Measurements from ENCODE around the gene PTH2R.
"Not testable (repeated sequence)": the region's sequence is repeated elsewhere in the genome, so short reads cannot be mapped to it uniquely, and the experiment has no call there.

Gene PTH2R

DNA sequence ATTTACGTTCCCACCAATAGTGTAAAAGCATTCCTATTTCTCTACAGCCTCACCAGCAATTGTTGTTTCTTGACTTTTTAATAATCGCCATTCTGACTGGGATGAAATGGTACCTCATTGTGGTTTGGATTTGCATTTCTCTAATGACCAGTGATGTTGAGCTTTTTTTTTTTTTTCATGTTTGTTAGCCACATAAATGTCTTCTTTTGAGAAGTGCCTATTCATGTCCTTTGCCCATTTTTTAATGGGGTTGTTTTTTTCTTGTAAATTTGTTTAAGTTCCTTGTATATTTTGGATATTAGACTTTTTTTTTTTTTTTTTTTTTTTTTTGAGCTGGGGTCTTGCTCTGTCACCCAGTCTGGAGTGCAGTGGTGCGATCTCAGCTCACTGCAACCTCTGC is 98.8 kb downstream of the PTH2R start:
- no CpG with 5 or more reads among the region's 3 CpGs for WGBS (ENCODE audit: extremely low coverage, insufficient coverage, low lambda C conversion rate)
- H2BK15ac ChIP-seq (replicated peaks; ENCODE audit: low read depth): not testable (repeated sequence)

DNA sequence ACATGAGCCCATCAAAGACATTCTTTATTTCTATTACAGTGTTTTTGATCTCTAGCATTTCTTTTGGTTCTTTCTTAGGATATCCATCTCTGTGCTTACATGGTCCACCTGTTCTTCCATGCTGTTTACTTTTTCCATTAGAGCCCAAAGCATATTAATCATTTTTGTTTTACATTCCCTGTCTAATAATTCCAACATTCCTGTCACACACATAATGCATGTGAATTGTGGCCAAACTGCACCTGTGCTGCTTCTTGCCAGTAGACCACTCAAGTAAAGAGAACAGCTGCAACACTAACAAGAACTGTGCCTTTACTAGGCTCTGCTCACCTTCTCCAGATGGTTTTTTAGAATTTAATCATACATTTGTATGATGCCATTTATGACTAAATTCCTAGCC is 103.0 kb downstream of the PTH2R start:
- no peak overlapping the region for H3K23ac ChIP-seq (ENCODE audit: low read length)
- H3K4me2 ChIP-seq (ENCODE audit: low read length): no peak overlapping the region
- no peak overlapping the region for H2BK15ac ChIP-seq (replicated peaks; ENCODE audit: low read depth)
- H3K18ac ChIP-seq (ENCODE audit: low read length): no peak overlapping the region
- H3K79me2 ChIP-seq (ENCODE audit: control insufficient read depth, insufficient read depth, low read length): no peaks in the 10 kb centered on the region
- no peak overlapping the region for H3K9ac ChIP-seq (ENCODE audit: low read length)
- H3K4me3 ChIP-seq (ENCODE audit: low read length): no peak overlapping the region
- no peak for DNase-seq
- no peaks in the 10 kb centered on the region for H3K36me3 ChIP-seq (ENCODE audit: control insufficient read depth, insufficient read depth, low read length)
- no peak overlapping the region for H4K5ac ChIP-seq (ENCODE audit: low read length)
- H3K27ac ChIP-seq (ENCODE audit: low read depth, low read length): no peak overlapping the region
- H3K27me3 ChIP-seq (ENCODE audit: insufficient read depth, low read length, poor library complexity): no peaks in the 10 kb centered on the region
- H3K79me1 ChIP-seq (ENCODE audit: low read length): no peaks in the 10 kb centered on the region
- H2BK120ac ChIP-seq (ENCODE audit: low read depth, low read length): no peak overlapping the region
- no peaks in the 10 kb centered on the region for H3K4me1 ChIP-seq (ENCODE audit: control insufficient read depth, low read depth, low read length)
- no peak overlapping the region for H3K4ac ChIP-seq (ENCODE audit: low read depth, low read length)
- no peak overlapping the region for H4K8ac ChIP-seq (ENCODE audit: low read depth, low read length)
- no peak overlapping the region for H2BK5ac ChIP-seq (ENCODE audit: low read length)
- H2AK5ac ChIP-seq (ENCODE audit: low read length): no peak overlapping the region
- H3K56ac ChIP-seq (ENCODE audit: low read length): no peak overlapping the region

More for the DNA sequence above, 98.8 kb downstream of the PTH2R start:
- not testable (repeated sequence) for H3K9ac ChIP-seq (ENCODE audit: low read length); H3K56ac ChIP-seq (ENCODE audit: low read length); DNase-seq; H2BK120ac ChIP-seq (ENCODE audit: low read depth, low read length); H4K8ac ChIP-seq (ENCODE audit: low read depth, low read length); H3K79me1 ChIP-seq (ENCODE audit: low read length); H3K4me2 ChIP-seq (ENCODE audit: low read length); H3K27ac ChIP-seq (ENCODE audit: low read depth, low read length); H2AK5ac ChIP-seq (ENCODE audit: low read length); H3K4me1 ChIP-seq (ENCODE audit: control insufficient read depth, low read depth, low read length); H3K4me3 ChIP-seq (ENCODE audit: low read length); H4K5ac ChIP-seq (ENCODE audit: low read length); H3K79me2 ChIP-seq (ENCODE audit: control insufficient read depth, insufficient read depth, low read length); H3K27me3 ChIP-seq (ENCODE audit: insufficient read depth, low read length, poor library complexity); H3K23ac ChIP-seq (ENCODE audit: low read length); H3K18ac ChIP-seq (ENCODE audit: low read length); H3K4ac ChIP-seq (ENCODE audit: low read depth, low read length); H3K36me3 ChIP-seq (ENCODE audit: control insufficient read depth, insufficient read depth, low read length); H2BK5ac ChIP-seq (ENCODE audit: low read length)

DNA sequence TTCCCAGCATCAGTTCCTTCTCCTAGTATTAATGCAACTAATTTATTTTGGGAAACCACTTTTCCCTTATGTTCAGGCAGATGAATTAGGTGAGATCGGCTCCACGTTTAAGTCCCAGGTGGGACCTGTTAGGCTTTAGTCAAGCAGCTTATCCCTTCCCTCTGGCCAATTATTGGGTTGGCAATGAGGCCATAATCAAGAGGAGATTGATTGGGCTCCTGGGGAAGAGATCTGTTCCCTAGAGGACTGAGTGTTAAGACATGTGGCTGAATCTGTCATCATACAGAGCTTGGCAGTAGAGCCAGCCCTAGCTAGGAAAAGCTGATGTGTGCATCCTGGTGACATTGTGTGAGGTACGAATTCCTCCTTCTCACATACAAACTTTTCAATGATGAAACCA is 104.4 kb downstream of the PTH2R start:
- no peak for DNase-seq
- Histone ChIP-seq H3K79me2 (ENCODE audit: control insufficient read depth, insufficient read depth, low read length) (no peaks in the 10 kb centered on the region), H3K4me3 (ENCODE audit: low read length) (no peak overlapping the region), H3K9ac (ENCODE audit: low read length) (no peak overlapping the region), H2BK120ac (ENCODE audit: low read depth, low read length) (no peak overlapping the region), H3K79me1 (ENCODE audit: low read length) (no peaks in the 10 kb centered on the region), H3K4me1 (ENCODE audit: control insufficient read depth, low read depth, low read length) (no peaks in the 10 kb centered on the region), H4K5ac (ENCODE audit: low read length) (no peak overlapping the region), H3K4ac (ENCODE audit: low read depth, low read length) (no peak overlapping the region), H3K23ac (ENCODE audit: low read length) (no peak overlapping the region), H3K4me2 (ENCODE audit: low read length) (no peak overlapping the region), H4K8ac (ENCODE audit: low read depth, low read length) (no peak overlapping the region), H2BK5ac (ENCODE audit: low read length) (no peak overlapping the region), H3K27ac (ENCODE audit: low read depth, low read length) (no peak overlapping the region), H3K56ac (ENCODE audit: low read length) (no peak overlapping the region), H3K36me3 (ENCODE audit: control insufficient read depth, insufficient read depth, low read length) (no peaks in the 10 kb centered on the region), H3K18ac (ENCODE audit: low read length) (no peak overlapping the region), H2BK15ac (replicated peaks; ENCODE audit: low read depth) (no peak overlapping the region), H2AK5ac (ENCODE audit: low read length) (no peak overlapping the region), H3K27me3 (ENCODE audit: insufficient read depth, low read length, poor library complexity) (no peaks in the 10 kb centered on the region)
- WGBS (ENCODE audit: extremely low coverage, insufficient coverage, low lambda C conversion rate): no CpG with 5 or more reads among the region's 3 CpGs

DNA sequence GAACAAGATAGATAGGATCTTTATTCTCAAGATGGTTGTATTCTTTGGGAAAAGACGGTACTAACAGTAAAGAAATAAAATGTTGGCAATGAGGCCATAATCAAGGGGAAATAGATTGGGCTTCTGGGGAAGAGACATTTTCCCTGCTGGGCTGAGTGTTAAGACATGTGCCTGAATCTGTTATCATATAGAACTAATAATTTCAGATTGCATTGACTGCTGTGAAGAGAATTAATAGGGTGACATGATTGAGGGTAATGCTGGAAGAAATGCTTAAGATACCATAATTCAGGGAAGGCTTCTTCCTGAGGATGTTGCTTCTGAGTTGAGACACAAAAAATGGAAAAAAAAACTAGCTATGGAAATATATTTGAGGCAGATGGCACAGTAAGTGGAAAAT is 105.0 kb downstream of the PTH2R start:
- Histone ChIP-seq H3K79me2 (ENCODE audit: control insufficient read depth, insufficient read depth, low read length) (no peaks in the 10 kb centered on the region), H2BK5ac (ENCODE audit: low read length) (no peak overlapping the region), H3K56ac (ENCODE audit: low read length) (no peak overlapping the region), H2BK15ac (replicated peaks; ENCODE audit: low read depth) (no peak overlapping the region), H3K18ac (ENCODE audit: low read length) (no peak overlapping the region), H3K9ac (ENCODE audit: low read length) (no peak overlapping the region), H4K8ac (ENCODE audit: low read depth, low read length) (no peak overlapping the region), H4K5ac (ENCODE audit: low read length) (no peak overlapping the region), H3K4me3 (ENCODE audit: low read length) (no peak overlapping the region), H2BK120ac (ENCODE audit: low read depth, low read length) (no peak overlapping the region), H3K79me1 (ENCODE audit: low read length) (no peaks in the 10 kb centered on the region), H3K4me2 (ENCODE audit: low read length) (no peak overlapping the region), H3K4ac (ENCODE audit: low read depth, low read length) (no peak overlapping the region), H3K36me3 (ENCODE audit: control insufficient read depth, insufficient read depth, low read length) (no peaks in the 10 kb centered on the region), H3K27ac (ENCODE audit: low read depth, low read length) (no peak overlapping the region), H3K4me1 (ENCODE audit: control insufficient read depth, low read depth, low read length) (no peaks in the 10 kb centered on the region), H3K23ac (ENCODE audit: low read length) (no peak overlapping the region), H2AK5ac (ENCODE audit: low read length) (no peak overlapping the region), H3K27me3 (ENCODE audit: insufficient read depth, low read length, poor library complexity) (no peaks in the 10 kb centered on the region)
- no CpG with 5 or more reads among the region's 1 CpG for WGBS (ENCODE audit: extremely low coverage, insufficient coverage, low lambda C conversion rate)
- no peak for DNase-seq

DNA sequence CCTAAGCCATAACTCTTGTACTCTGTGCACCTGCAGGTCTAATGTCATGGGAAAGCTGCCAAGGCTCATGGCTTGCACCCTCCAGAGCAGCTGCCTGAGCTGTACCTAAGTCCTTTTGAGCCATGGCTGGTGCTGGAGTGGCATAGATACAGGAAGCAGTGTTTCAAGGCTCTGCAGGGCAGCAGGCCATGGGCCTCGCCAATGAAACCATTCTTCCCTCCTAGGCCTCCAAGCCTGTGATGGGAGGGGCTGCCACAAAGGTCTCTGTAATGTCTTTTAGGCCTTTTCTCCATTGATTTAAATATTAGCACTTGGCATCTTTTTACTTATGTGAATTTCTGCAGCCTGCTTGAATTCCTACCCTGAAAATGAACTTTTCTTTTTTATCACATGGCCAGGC is 108.5 kb downstream of the PTH2R start:
- WGBS (ENCODE audit: extremely low coverage, insufficient coverage, low lambda C conversion rate): no CpG with 5 or more reads among the region's 1 CpG
- Histone ChIP-seq H3K79me1 (ENCODE audit: low read length) (no peaks in the 10 kb centered on the region), H3K4ac (ENCODE audit: low read depth, low read length) (no peak overlapping the region), H3K56ac (ENCODE audit: low read length) (no peak overlapping the region), H3K79me2 (ENCODE audit: control insufficient read depth, insufficient read depth, low read length) (no peaks in the 10 kb centered on the region), H3K4me3 (ENCODE audit: low read length) (no peak overlapping the region), H3K9ac (ENCODE audit: low read length) (no peak overlapping the region), H2BK15ac (replicated peaks; ENCODE audit: low read depth) (no peak overlapping the region), H2BK5ac (ENCODE audit: low read length) (no peak overlapping the region), H3K27ac (ENCODE audit: low read depth, low read length) (no peak overlapping the region), H3K27me3 (ENCODE audit: insufficient read depth, low read length, poor library complexity) (no peaks in the 10 kb centered on the region), H4K8ac (ENCODE audit: low read depth, low read length) (no peak overlapping the region), H4K5ac (ENCODE audit: low read length) (no peak overlapping the region), H3K4me2 (ENCODE audit: low read length) (no peak overlapping the region), H2BK120ac (ENCODE audit: low read depth, low read length) (no peak overlapping the region), H3K18ac (ENCODE audit: low read length) (no peak overlapping the region), H2AK5ac (ENCODE audit: low read length) (no peak overlapping the region), H3K36me3 (ENCODE audit: control insufficient read depth, insufficient read depth, low read length) (no peaks in the 10 kb centered on the region), H3K4me1 (ENCODE audit: control insufficient read depth, low read depth, low read length) (no peaks in the 10 kb centered on the region), H3K23ac (ENCODE audit: low read length) (no peak overlapping the region)
- no peak for DNase-seq

DNA sequence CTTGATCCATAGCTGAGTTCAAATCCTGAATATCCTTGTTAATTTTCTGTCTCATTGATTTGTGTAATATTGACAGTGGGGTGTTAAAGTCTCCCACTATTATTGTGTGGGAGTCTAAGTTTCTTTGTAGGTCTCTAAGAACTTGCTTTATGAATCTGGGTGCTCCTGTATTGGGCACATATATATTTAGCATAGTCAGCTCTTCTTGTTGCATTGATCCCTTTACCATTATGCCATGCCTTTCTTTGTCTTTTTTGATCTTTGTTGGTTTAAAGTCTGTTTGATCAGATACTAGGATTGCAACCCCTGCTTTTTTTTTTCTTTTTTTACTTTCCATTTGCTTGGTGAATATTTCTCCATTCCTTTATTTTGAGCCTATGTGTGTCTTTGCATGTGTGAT is 116.5 kb downstream of the PTH2R start:
- H3K4me1 ChIP-seq (ENCODE audit: control insufficient read depth, low read depth, low read length); H3K9ac ChIP-seq (ENCODE audit: low read length); H2BK120ac ChIP-seq (ENCODE audit: low read depth, low read length); H3K79me1 ChIP-seq (ENCODE audit: low read length); H4K5ac ChIP-seq (ENCODE audit: low read length); H3K18ac ChIP-seq (ENCODE audit: low read length); H2AK5ac ChIP-seq (ENCODE audit: low read length); H3K27me3 ChIP-seq (ENCODE audit: insufficient read depth, low read length, poor library complexity); DNase-seq; H2BK15ac ChIP-seq (replicated peaks; ENCODE audit: low read depth); H3K4ac ChIP-seq (ENCODE audit: low read depth, low read length); H3K79me2 ChIP-seq (ENCODE audit: control insufficient read depth, insufficient read depth, low read length); H3K23ac ChIP-seq (ENCODE audit: low read length); H3K4me2 ChIP-seq (ENCODE audit: low read length); H3K27ac ChIP-seq (ENCODE audit: low read depth, low read length); H4K8ac ChIP-seq (ENCODE audit: low read depth, low read length); H2BK5ac ChIP-seq (ENCODE audit: low read length); H3K36me3 ChIP-seq (ENCODE audit: control insufficient read depth, insufficient read depth, low read length); H3K4me3 ChIP-seq (ENCODE audit: low read length); H3K56ac ChIP-seq (ENCODE audit: low read length): not testable (repeated sequence)

All from mesendoderm (in vitro differentiated cells).